Measurements from ENCODE around the gene ZFP64.

DNA sequence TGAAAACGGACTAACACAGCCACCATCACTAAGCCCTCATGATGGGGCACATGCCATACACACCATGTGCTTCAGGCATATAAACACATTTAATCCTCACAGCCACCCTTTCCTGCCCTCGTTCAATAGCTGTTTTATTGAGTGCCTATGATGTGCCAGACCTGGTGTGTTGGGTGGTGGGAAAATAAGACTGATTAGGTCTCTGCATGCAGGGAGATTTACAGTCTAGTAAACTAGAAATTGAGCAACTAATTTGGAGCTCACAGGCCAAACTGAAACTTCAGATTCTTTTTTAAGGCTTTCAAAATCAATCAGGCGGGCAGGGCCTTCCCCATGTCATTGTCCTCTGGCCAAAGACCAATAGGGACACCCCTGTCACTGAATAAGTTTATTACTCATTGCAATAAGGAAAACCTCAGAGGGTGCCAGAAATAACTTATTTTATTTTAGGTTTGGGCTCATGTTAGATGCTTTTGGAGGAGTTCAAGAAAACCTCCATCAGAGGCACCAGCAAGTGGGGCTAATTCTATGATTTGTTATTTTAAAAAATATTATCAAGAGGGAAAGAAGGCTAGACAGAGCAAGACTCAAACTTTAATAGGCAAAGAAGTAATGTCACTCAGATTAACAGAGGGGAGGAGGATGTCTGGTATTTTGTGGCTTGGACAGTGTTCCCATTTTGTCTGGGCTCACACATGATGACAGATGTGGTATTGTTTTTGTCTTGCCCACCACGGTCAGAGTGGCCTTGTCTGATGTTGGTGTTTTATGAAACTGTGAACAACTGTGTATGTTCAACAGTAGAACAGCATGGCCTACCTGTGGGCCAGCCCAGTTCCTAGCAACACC, 12.0 kb downstream of the ZFP64 start:
- TF ChIP-seq CTCF (conservative IDR thresholded peaks at IDR 0.05) (no peak), EZH2 (IDR thresholded peaks at IDR 0.05; ENCODE audit: low read depth) (no peak)

All from PC-9 (cell line).